GM23338 (cell line): ENCODE results near the gene OGT. TPM values are rescaled to one million over a fixed set of nuclear protein-coding genes. Genes with fewer than 3 reads are reported as not detected.
"Not testable (repeated sequence)": the region's sequence is repeated elsewhere in the genome, so short reads cannot be mapped to it uniquely, and the experiment has no call there.

Experiments
- ATAC-seq: fragments of 200-7000 bp; cut with Tn5 transposase; 3 replicates; pipeline ENCODE4 v1.9.1; 2020
- DNase-seq: peaks from one replicate; pipeline ENCODE4 v3.0.0-alpha.2; 2015; ENCODE audit warnings: low spot score
- H2AFZ ChIP-seq: fragments of 200-600 bp; sonication (generic); 2 replicates; pipeline ENCODE4 v1.8.0; 2016; ENCODE audit warnings: antibody characterized with exemption, mild to moderate bottlenecking, moderate library complexity
- H3F3A ChIP-seq: fragments of 200-600 bp; sonication (generic); replicated peaks from 2 replicates; pipeline ENCODE4 v1.8.0; 2017; ENCODE audit warnings: antibody characterized with exemption, mixed run types, low read depth
- H3K27ac ChIP-seq: fragments of 200-600 bp; sonication (generic); 2 replicates; pipeline ENCODE4 v1.6.1; 2016; ENCODE audit warnings: low read depth
- H3K27me3 ChIP-seq: fragments of 200-600 bp; sonication (generic); 2 replicates; pipeline ENCODE4 v1.8.0; 2016; ENCODE audit warnings: mild to moderate bottlenecking, mixed run types, moderate library complexity; ENCODE audit not compliant: insufficient read depth
- H3K36me3 ChIP-seq: fragments of 200-600 bp; sonication (generic); 2 replicates; pipeline ENCODE4 v1.8.0; 2016; ENCODE audit warnings: mild to moderate bottlenecking; ENCODE audit not compliant: insufficient read depth
- H3K4me1 ChIP-seq: fragments of 200-600 bp; sonication (generic); 2 replicates; pipeline ENCODE4 v1.8.0; 2016; ENCODE audit warnings: mild to moderate bottlenecking, moderate library complexity; ENCODE audit not compliant: insufficient read depth
- H3K4me2 ChIP-seq: fragments of 200-600 bp; sonication (generic); 2 replicates; pipeline ENCODE4 v1.7.1; 2017; ENCODE audit warnings: mixed run types
- H3K4me3 ChIP-seq: fragments of 200-600 bp; sonication (generic); 2 replicates; pipeline ENCODE4 v1.6.1; 2016; ENCODE audit warnings: mixed run types
- H3K79me2 ChIP-seq: fragments of 200-600 bp; sonication (generic); replicated peaks from 2 replicates; pipeline ENCODE4 v1.8.0; 2017; ENCODE audit warnings: mild to moderate bottlenecking; ENCODE audit not compliant: insufficient read depth
- H3K9me2 ChIP-seq: fragments of 200-600 bp; sonication (generic); 2 replicates; pipeline ENCODE4 v1.8.0; 2017; ENCODE audit not compliant: insufficient read depth
- H4K20me1 ChIP-seq: fragments of 200-600 bp; sonication (generic); replicated peaks from 2 replicates; pipeline ENCODE4 v1.8.0; 2017; ENCODE audit warnings: mild to moderate bottlenecking; ENCODE audit not compliant: insufficient read depth
- H3K27ac Mint-ChIP-seq: 2 replicates; pipeline ENCODE4 v1.8.0; 2020; ENCODE audit warnings: inconsistent platforms, mild to moderate bottlenecking, moderate library complexity, mixed read lengths
- H3K27me3 Mint-ChIP-seq: 3 replicates; pipeline ENCODE4 v1.8.0; 2022; ENCODE audit warnings: low read depth, mild to moderate bottlenecking, moderate library complexity, mixed read lengths, inconsistent platforms; ENCODE audit not compliant: insufficient read depth, poor library complexity
- H3K36me3 Mint-ChIP-seq: 3 replicates; pipeline ENCODE4 v1.8.0; 2021; ENCODE audit warnings: low read depth, mild to moderate bottlenecking, inconsistent platforms, moderate library complexity, mixed read lengths
- H3K4me1 Mint-ChIP-seq: 3 replicates; pipeline ENCODE4 v1.8.0; 2020; ENCODE audit warnings: mild to moderate bottlenecking, inconsistent platforms, mixed read lengths
- H3K4me3 Mint-ChIP-seq: 3 replicates; pipeline ENCODE4 v1.8.0; 2021; ENCODE audit warnings: moderate library complexity, mild to moderate bottlenecking, inconsistent platforms, mixed read lengths
- H3K9me3 Mint-ChIP-seq: 3 replicates; pipeline ENCODE4 v1.8.0; 2020; ENCODE audit warnings: moderate library complexity, mild to moderate bottlenecking, inconsistent platforms, mixed read lengths
- CREB1 ChIP-seq: fragments of 250-450 bp; sonication (Bioruptor Pico); IDR thresholded peaks from 2 replicates; pipeline ENCODE4 v1.5.0; 2020; ENCODE audit warnings: low read depth, mild to moderate bottlenecking, moderate library complexity
- EZH2 ChIP-seq: fragments of 200-600 bp; sonication (generic); IDR thresholded peaks from one replicate; pipeline ENCODE4 v1.8.0; 2017; ENCODE audit warnings: antibody characterized with exemption, mild to moderate bottlenecking, low read depth; ENCODE audit not compliant: unreplicated experiment
- EZH2phosphoT487 ChIP-seq: fragments of 200-600 bp; sonication (generic); IDR thresholded peaks from one replicate; pipeline ENCODE4 v1.8.1; 2018; ENCODE audit warnings: antibody characterized with exemption; ENCODE audit not compliant: unreplicated experiment
- JUNB ChIP-seq: IDR thresholded peaks from one replicate; pipeline ENCODE4 v1.6.1; 2016; ENCODE audit warnings: antibody characterized with exemption; ENCODE audit not compliant: unreplicated experiment
- NANOG ChIP-seq: IDR thresholded peaks from 2 replicates; pipeline ENCODE4 v1.6.1; 2016; ENCODE audit warnings: antibody characterized with exemption, borderline replicate concordance
- STAT1 ChIP-seq: IDR thresholded peaks from one replicate; pipeline ENCODE4 v1.6.1; 2016; ENCODE audit warnings: antibody characterized with exemption; ENCODE audit not compliant: unreplicated experiment
- ZNF114 ChIP-seq: fragments of 250-450 bp; sonication (Bioruptor Pico); IDR thresholded peaks from 2 replicates; pipeline ENCODE4 v1.5.0; 2020; ENCODE audit warnings: mild to moderate bottlenecking, moderate library complexity
- polyA plus RNA-seq: library from polyadenylated mRNA; unstranded; fragments of >200 nt; fragmentation: Nextera tagmentation; extraction: Ambion mirVana; gene quantifications from 2 replicates; pipeline ENCODE4 v1.2.1, GENCODE V29; 2016
- total RNA-seq: library from RNA; depleted of rRNA; stranded (reverse); fragments of >200 nt; shearing (Covaris generic); gene quantifications from 2 replicates; pipeline ENCODE4 v1.2.3, GENCODE V29; 2014
- TF ChIP-seq, protein P1 (sequence below): fragments of 250-450 bp; sonication (Bioruptor Pico); IDR thresholded peaks from 2 replicates; pipeline ENCODE4 v1.5.0; 2020; ENCODE audit warnings: mild to moderate bottlenecking, moderate library complexity

Gene OGT
- total and polyA plus RNA-seq, 2 experiments from 2014 or later: 43.3 to 163 TPM

DNA sequence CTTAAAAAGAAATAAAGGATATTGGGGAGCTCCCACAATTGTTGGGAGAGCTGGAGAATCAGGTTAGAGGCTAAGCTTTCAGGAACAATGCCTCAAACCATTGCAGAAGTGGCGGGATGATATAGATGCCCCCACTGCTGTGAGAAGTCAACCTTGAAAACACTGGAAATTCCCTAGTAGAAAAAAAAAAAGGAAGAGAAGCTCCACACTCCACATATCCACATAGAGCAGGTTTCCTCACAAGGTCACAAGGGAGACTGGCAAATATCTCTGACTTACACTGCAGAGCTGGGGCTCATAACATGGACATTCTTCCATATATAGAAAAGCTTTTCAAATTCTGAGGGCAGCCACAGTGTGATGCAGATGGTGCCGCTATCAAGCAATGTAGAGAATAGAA lies 22.7 kb upstream of the OGT start:
- no peak for TF ChIP-seq EZH2phosphoT487
- TF ChIP-seq ZNF114: no peak
- no peak for TF ChIP-seq NANOG
- no peak for TF ChIP-seq JUNB
- no peak overlapping the region for H3K4me3 Mint-ChIP-seq
- Histone ChIP-seq H3K4me2 (no peak overlapping the region), H3K4me3 (no peak overlapping the region), H4K20me1 (no peaks in the 10 kb centered on the region), H3K27ac (no peak overlapping the region), H3K27me3 (no peaks in the 10 kb centered on the region), H3K4me1 (no peaks in the 10 kb centered on the region), H3K36me3 (no peaks in the 10 kb centered on the region), H3K79me2 (no peaks in the 10 kb centered on the region), H2AFZ (no peak overlapping the region), H3K9me2 (no peaks in the 10 kb centered on the region), H3F3A (no peaks in the 10 kb centered on the region)
- DNase-seq (no peak), ATAC-seq (no peak)
- no peaks in the 10 kb centered on the region for H3K36me3 Mint-ChIP-seq
- peaks cover 2% of the 10 kb centered on the region for H3K27me3 Mint-ChIP-seq
- H3K9me3 Mint-ChIP-seq: 0 out of 3 replicates have a peak, but pooled peaks cover 3% of the 10 kb centered on the region
- H3K4me1 Mint-ChIP-seq: peaks cover 3% of the 10 kb centered on the region; the same call in 1 of the 3 replicates
- no peak overlapping the region for H3K27ac Mint-ChIP-seq

DNA sequence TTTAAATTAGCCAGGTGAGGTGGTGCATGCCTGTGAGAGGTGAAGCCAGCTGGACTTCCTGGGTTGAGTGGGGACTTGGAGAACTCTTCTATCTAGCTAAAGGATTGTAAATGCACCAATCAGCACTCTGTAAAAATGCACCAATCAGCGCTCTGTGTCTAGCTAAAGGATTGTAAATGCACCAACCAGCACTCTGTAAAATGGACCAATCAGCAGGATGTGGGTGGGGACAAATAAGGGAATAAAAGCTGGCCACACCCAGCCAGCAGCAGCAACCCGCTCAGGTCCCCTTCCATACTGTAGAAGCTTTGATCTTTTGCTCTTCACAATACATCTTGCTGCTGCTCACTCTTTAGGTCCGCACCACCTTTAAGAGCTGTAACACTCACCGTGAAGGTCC lies 19.2 kb upstream of the OGT start:
- H2AFZ ChIP-seq, H4K20me1 ChIP-seq, H3K4me3 Mint-ChIP-seq, DNase-seq, H3K27ac ChIP-seq, H3K36me3 ChIP-seq, H3K79me2 ChIP-seq, H3K27me3 Mint-ChIP-seq, H3K4me2 ChIP-seq, H3K36me3 Mint-ChIP-seq, H3K9me2 ChIP-seq, H3K4me1 Mint-ChIP-seq, H3F3A ChIP-seq, H3K9me3 Mint-ChIP-seq, H3K4me1 ChIP-seq, ATAC-seq, H3K4me3 ChIP-seq, H3K27ac Mint-ChIP-seq, H3K27me3 ChIP-seq: not testable (repeated sequence)

DNA sequence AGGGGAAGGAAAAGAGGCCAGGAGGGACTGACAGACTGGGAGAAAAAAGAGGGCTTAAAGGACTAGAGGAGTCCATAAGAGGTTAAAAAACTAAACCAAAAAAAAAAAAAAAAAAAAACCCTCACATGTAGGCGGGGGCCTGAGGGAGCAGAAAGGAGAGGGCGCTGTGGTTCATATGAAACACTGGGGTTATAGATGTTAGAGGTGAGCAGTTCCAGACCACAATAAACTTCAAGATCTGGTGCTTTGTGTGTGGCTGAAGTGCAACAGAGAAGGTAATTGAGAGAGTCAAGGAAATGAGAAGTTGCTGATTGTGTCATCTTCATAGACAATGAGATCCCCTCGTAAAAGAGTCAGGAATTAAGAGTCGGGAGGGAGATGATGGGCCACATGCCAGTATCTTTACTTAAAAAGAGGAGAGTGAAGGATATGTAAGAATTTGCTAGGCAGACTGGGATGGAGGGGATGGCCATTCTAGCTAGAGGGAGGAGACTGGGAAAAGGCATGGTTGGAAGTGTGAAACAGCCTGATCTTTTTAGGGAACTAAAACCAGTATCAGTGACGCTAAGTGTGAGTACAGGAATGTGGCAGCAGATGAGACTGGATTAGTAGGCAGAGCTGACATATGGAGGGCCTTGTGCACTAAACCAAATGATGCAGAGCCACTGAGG lies 18.4 kb upstream of the OGT start:
- no peak overlapping the region for H3K27ac Mint-ChIP-seq
- H3K4me1 ChIP-seq: no peaks in the 10 kb centered on the region

More for the DNA sequence above, 18.4 kb upstream of the OGT start:
- Mint-ChIP-seq H3K4me3 (no peak overlapping the region), H3K27me3 (peaks cover 2% of the 10 kb centered on the region), H3K9me3 (0 out of 3 replicates have a peak, but pooled peaks cover 3% of the 10 kb centered on the region), H3K36me3 (no peaks in the 10 kb centered on the region), H3K4me1 (peaks cover 3% of the 10 kb centered on the region; the same call in 1 of the 3 replicates)
- Histone ChIP-seq H4K20me1 (no peaks in the 10 kb centered on the region), H3K79me2 (no peaks in the 10 kb centered on the region), H3F3A (no peaks in the 10 kb centered on the region), H3K27me3 (no peaks in the 10 kb centered on the region), H3K4me3 (no peak overlapping the region), H2AFZ (no peak overlapping the region), H3K27ac (no peak overlapping the region), H3K36me3 (no peaks in the 10 kb centered on the region), H3K4me2 (no peak overlapping the region), H3K9me2 (no peaks in the 10 kb centered on the region)
- ATAC-seq (no peak; the same call in 2 of the 3 replicates), DNase-seq (no peak)
- no peak for TF ChIP-seq STAT1
- no peak for TF ChIP-seq JUNB
- no peak for TF ChIP-seq EZH2
- TF ChIP-seq, protein P1, sequence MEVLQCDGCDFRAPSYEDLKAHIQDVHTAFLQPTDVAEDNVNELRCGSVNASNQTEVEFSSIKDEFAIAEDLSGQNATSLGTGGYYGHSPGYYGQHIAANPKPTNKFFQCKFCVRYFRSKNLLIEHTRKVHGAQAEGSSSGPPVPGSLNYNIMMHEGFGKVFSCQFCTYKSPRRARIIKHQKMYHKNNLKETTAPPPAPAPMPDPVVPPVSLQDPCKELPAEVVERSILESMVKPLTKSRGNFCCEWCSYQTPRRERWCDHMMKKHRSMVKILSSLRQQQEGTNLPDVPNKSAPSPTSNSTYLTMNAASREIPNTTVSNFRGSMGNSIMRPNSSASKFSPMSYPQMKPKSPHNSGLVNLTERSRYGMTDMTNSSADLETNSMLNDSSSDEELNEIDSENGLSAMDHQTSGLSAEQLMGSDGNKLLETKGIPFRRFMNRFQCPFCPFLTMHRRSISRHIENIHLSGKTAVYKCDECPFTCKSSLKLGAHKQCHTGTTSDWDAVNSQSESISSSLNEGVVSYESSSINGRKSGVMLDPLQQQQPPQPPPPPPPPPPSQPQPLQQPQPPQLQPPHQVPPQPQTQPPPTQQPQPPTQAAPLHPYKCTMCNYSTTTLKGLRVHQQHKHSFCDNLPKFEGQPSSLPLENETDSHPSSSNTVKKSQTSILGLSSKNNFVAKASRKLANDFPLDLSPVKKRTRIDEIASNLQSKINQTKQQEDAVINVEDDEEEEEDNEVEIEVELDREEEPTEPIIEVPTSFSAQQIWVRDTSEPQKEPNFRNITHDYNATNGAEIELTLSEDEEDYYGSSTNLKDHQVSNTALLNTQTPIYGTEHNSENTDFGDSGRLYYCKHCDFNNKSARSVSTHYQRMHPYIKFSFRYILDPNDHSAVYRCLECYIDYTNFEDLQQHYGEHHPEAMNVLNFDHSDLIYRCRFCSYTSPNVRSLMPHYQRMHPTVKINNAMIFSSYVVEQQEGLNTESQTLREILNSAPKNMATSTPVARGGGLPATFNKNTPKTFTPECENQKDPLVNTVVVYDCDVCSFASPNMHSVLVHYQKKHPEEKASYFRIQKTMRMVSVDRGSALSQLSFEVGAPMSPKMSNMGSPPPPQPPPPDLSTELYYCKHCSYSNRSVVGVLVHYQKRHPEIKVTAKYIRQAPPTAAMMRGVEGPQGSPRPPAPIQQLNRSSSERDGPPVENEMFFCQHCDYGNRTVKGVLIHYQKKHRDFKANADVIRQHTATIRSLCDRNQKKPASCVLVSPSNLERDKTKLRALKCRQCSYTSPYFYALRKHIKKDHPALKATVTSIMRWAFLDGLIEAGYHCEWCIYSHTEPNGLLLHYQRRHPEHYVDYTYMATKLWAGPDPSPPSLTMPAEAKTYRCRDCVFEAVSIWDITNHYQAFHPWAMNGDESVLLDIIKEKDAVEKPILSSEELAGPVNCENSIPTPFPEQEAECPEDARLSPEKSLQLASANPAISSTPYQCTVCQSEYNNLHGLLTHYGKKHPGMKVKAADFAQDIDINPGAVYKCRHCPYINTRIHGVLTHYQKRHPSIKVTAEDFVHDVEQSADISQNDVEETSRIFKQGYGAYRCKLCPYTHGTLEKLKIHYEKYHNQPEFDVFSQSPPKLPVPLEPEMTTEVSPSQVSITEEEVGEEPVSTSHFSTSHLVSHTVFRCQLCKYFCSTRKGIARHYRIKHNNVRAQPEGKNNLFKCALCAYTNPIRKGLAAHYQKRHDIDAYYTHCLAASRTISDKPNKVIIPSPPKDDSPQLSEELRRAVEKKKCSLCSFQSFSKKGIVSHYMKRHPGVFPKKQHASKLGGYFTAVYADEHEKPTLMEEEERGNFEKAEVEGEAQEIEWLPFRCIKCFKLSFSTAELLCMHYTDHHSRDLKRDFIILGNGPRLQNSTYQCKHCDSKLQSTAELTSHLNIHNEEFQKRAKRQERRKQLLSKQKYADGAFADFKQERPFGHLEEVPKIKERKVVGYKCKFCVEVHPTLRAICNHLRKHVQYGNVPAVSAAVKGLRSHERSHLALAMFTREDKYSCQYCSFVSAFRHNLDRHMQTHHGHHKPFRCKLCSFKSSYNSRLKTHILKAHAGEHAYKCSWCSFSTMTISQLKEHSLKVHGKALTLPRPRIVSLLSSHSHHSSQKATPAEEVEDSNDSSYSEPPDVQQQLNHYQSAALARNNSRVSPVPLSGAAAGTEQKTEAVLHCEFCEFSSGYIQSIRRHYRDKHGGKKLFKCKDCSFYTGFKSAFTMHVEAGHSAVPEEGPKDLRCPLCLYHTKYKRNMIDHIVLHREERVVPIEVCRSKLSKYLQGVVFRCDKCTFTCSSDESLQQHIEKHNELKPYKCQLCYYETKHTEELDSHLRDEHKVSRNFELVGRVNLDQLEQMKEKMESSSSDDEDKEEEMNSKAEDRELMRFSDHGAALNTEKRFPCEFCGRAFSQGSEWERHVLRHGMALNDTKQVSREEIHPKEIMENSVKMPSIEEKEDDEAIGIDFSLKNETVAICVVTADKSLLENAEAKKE (CRISPR knock-in tag): no peak
- no peak for TF ChIP-seq CREB1
